ENCODE results near the gene SNRNP48.

- TF ChIP-seq CTCF (IDR thresholded peaks at IDR 0.05) (no peak), POLR2A (IDR thresholded peaks at IDR 0.05) (no peak)
These were observed 38.9 kb downstream of the SNRNP48 start for GRCh38 chr6:7628909-7629308.
